HG03442 (cell line): ENCODE measurements around the gene PCIF1.
A peak's percentile ranks its signal among the peaks of the same experiment; 100 is the strongest.
"Not testable (repeated sequence)": the region's sequence is repeated elsewhere in the genome, so short reads cannot be mapped to it uniquely, and the experiment has no call there.

ENCODE experiments used
- ATAC-seq: cut with Tn5 transposase; IDR thresholded peaks from one replicate; pipeline ENCODE4 v1.9.1; 2021; ENCODE audit warnings: mild to moderate bottlenecking, moderate library complexity; ENCODE audit not compliant: unreplicated experiment

PCIF1 gene

GRCh38 chr20:45934586-45935415, at the start of gene PCIF1:
Gene PCIF1 (plus strand): TSS chr20:45934683. CDS start chr20:45939000, 4,317 bp downstream.
- peak; percentile 76 for ATAC-seq

GRCh38 chr20:45886590-45887345, 47.7 kb upstream of the PCIF1 start:
- ATAC-seq = no peak

- no peak for ATAC-seq
Measured at GRCh38 chr20:45887346-45887715, 47.2 kb upstream of the PCIF1 start, which contains the start of gene SPATA25. Gene SPATA25 (minus strand): TSS chr20:45887622. CDS start chr20:45887590, 32 bp downstream.

GRCh38 chr20:45888681-45889080, 45.8 kb upstream of the PCIF1 start:
- ATAC-seq = no peak

- peak; percentile 27 for ATAC-seq
Measured at GRCh38 chr20:45890077-45890984, 44.2 kb upstream of the PCIF1 start.

- peak; percentile 80 for ATAC-seq
Measured at GRCh38 chr20:45890985-45891983, 43.2 kb upstream of the PCIF1 start, which contains the start of the genes CTSA and NEURL2. Gene CTSA (plus strand): TSS chr20:45891335. CDS start chr20:45891569, 234 bp downstream. Gene NEURL2 (minus strand): TSS chr20:45891208. CDS start chr20:45890991, 217 bp downstream.

- ATAC-seq = no peak
Measured at GRCh38 chr20:45892049-45892825, 42.2 kb upstream of the PCIF1 start.

- no peak for ATAC-seq
Measured at GRCh38 chr20:45892828-45893500, 41.5 kb upstream of the PCIF1 start.

- no peak for ATAC-seq
Measured at GRCh38 chr20:45893831-45894230, 40.7 kb upstream of the PCIF1 start.

GRCh38 chr20:45894797-45895196, 39.7 kb upstream of the PCIF1 start:
- ATAC-seq = no peak

GRCh38 chr20:45896641-45897161, 37.8 kb upstream of the PCIF1 start:
- ATAC-seq = no peak

- no peak for ATAC-seq
Measured at GRCh38 chr20:45897289-45897688, 37.2 kb upstream of the PCIF1 start.

- ATAC-seq = no peak
Measured at GRCh38 chr20:45897692-45898091, 36.8 kb upstream of the PCIF1 start.

GRCh38 chr20:45898285-45898684, 36.2 kb upstream of the PCIF1 start:
- ATAC-seq = no peak

GRCh38 chr20:45899046-45899835, 35.2 kb upstream of the PCIF1 start:
- ATAC-seq = no peak

- ATAC-seq = not testable (repeated sequence)
Measured at GRCh38 chr20:45901332-45901731, 33.2 kb upstream of the PCIF1 start.

- no peak for ATAC-seq
Measured at GRCh38 chr20:45902199-45902701, 32.2 kb upstream of the PCIF1 start.
